ENCODE data around the gene PGLYRP2. TPM values are rescaled to one million over a fixed set of nuclear protein-coding genes. Genes with fewer than 3 reads are reported as not detected.
A peak's percentile ranks its signal among the peaks of the same experiment; 100 is the strongest.

PGLYRP2 gene
- total RNA-seq, 1 experiment from 2014 or later, result not detected

GRCh38 chr19:15455996-15456395, 23.3 kb downstream of the PGLYRP2 start:
- no peak for DNase-seq (ENCODE audit: low spot score)

GRCh38 chr19:15453906-15454860, 25.1 kb downstream of the PGLYRP2 start:
- no peak for DNase-seq (ENCODE audit: low spot score)

GRCh38 chr19:15453091-15453578, 26.2 kb downstream of the PGLYRP2 start:
- no peak for DNase-seq (ENCODE audit: low spot score)

- no peak for DNase-seq (ENCODE audit: low spot score)
Measured at GRCh38 chr19:15452111-15453047, 26.9 kb downstream of the PGLYRP2 start.

- DNase-seq (ENCODE audit: low spot score), result no peak
Measured at GRCh38 chr19:15450528-15450890, 28.8 kb downstream of the PGLYRP2 start.

- peak; percentile 70 for DNase-seq (ENCODE audit: low spot score)
Measured at GRCh38 chr19:15449620-15450527, 29.4 kb downstream of the PGLYRP2 start, which contains the start of gene WIZ. Gene WIZ (minus strand): TSS chr19:15449956. CDS start chr19:15448307, 1,649 bp downstream.

- no peak for DNase-seq (ENCODE audit: low spot score)
Measured at GRCh38 chr19:15448778-15449619, 30.3 kb downstream of the PGLYRP2 start.

GRCh38 chr19:15448044-15448777, 31.1 kb downstream of the PGLYRP2 start:
- no peak for DNase-seq (ENCODE audit: low spot score)

GRCh38 chr19:15447057-15447456, 32.2 kb downstream of the PGLYRP2 start:
- DNase-seq (ENCODE audit: low spot score), result no peak

GRCh38 chr19:15445807-15446376, 33.4 kb downstream of the PGLYRP2 start:
- DNase-seq (ENCODE audit: low spot score), result no peak

GRCh38 chr19:15445227-15445605, 34.1 kb downstream of the PGLYRP2 start:
- DNase-seq (ENCODE audit: low spot score), result no peak

- no peak for DNase-seq (ENCODE audit: low spot score)
Measured at GRCh38 chr19:15444505-15445226, 34.6 kb downstream of the PGLYRP2 start.

- no peak for DNase-seq (ENCODE audit: low spot score)
Measured at GRCh38 chr19:15443838-15444237, 35.5 kb downstream of the PGLYRP2 start.

GRCh38 chr19:15443325-15443724, 36.0 kb downstream of the PGLYRP2 start:
- no peak for DNase-seq (ENCODE audit: low spot score)

GRCh38 chr19:15442142-15442920, 37.0 kb downstream of the PGLYRP2 start:
- DNase-seq (ENCODE audit: low spot score), result no peak

- no peak for DNase-seq (ENCODE audit: low spot score)
Measured at GRCh38 chr19:15441317-15441716, 38.0 kb downstream of the PGLYRP2 start.

GRCh38 chr19:15439821-15440641, 39.3 kb downstream of the PGLYRP2 start:
- no peak for DNase-seq (ENCODE audit: low spot score)
